H9 (cell line): ENCODE measurements around the gene MON2. TPM values are rescaled to one million over a fixed set of nuclear protein-coding genes. Genes with fewer than 3 reads are reported as not detected.

Experiments
- DNase-seq: peaks from one replicate; pipeline ENCODE4 v3.0.0-alpha.2; 2017
- H2AFZ ChIP-seq: one replicate; pipeline ENCODE4 v1.6.1; 2013; ENCODE audit warnings: mild to moderate bottlenecking, low read length, control low read depth, moderate library complexity
- H2AK5ac ChIP-seq: 2 replicates; pipeline ENCODE4 v1.6.1; 2013; ENCODE audit warnings: low read length, control low read depth, mixed read lengths; ENCODE audit not compliant: insufficient read length
- H2BK120ac ChIP-seq: one replicate; pipeline ENCODE4 v1.6.1; 2013; ENCODE audit warnings: low read depth, mild to moderate bottlenecking, low read length, control low read depth, inconsistent platforms; ENCODE audit not compliant: poor library complexity, severe bottlenecking
- H2BK12ac ChIP-seq: 2 replicates; pipeline ENCODE4 v1.6.1; 2013; ENCODE audit warnings: low read length, control low read depth, mixed read lengths, low read depth; ENCODE audit not compliant: insufficient read length
- H2BK15ac ChIP-seq: 2 replicates; pipeline ENCODE4 v1.6.1; 2013; ENCODE audit warnings: low read depth, low read length, control low read depth
- H2BK20ac ChIP-seq: one replicate; pipeline ENCODE4 v1.6.1; 2013; ENCODE audit warnings: low read depth, mild to moderate bottlenecking, low read length, control low read depth, inconsistent platforms; ENCODE audit not compliant: poor library complexity, severe bottlenecking
- H2BK5ac ChIP-seq: 2 replicates; pipeline ENCODE4 v1.6.1; 2013; ENCODE audit warnings: low read length, control low read depth, mixed read lengths; ENCODE audit not compliant: insufficient read length
- H3K14ac ChIP-seq: 2 replicates; pipeline ENCODE4 v1.6.1; 2013; ENCODE audit warnings: low read length, control low read depth; ENCODE audit not compliant: insufficient read depth
- H3K18ac ChIP-seq: 2 replicates; pipeline ENCODE4 v1.6.1; 2013; ENCODE audit warnings: low read depth, mild to moderate bottlenecking, mixed read lengths, low read length, control low read depth; ENCODE audit not compliant: insufficient read length
- H3K23ac ChIP-seq: 2 replicates; pipeline ENCODE4 v1.6.1; 2013; ENCODE audit warnings: low read length, control low read depth, mixed read lengths, low read depth; ENCODE audit not compliant: insufficient read length
- H3K23me2 ChIP-seq: 2 replicates; pipeline ENCODE4 v1.6.1; 2013; ENCODE audit warnings: low read depth, mild to moderate bottlenecking, mixed read lengths, low read length, control low read depth; ENCODE audit not compliant: insufficient read length, poor library complexity, severe bottlenecking
- H3K27ac ChIP-seq: 2 replicates; pipeline ENCODE4 v1.5.1; 2013; ENCODE audit warnings: low read length, control low read depth, mixed read lengths, low read depth; ENCODE audit not compliant: insufficient read length
- H3K27me3 ChIP-seq: 2 replicates; pipeline ENCODE4 v1.6.1; 2013; ENCODE audit warnings: low read length, control low read depth, inconsistent platforms; ENCODE audit not compliant: insufficient read depth
- H3K4ac ChIP-seq: 2 replicates; pipeline ENCODE4 v1.6.1; 2013; ENCODE audit warnings: low read depth, mild to moderate bottlenecking, control low read depth, inconsistent platforms, low read length, moderate library complexity
- H3K4me1 ChIP-seq: 2 replicates; pipeline ENCODE4 v1.6.1; 2013; ENCODE audit warnings: low read length, control low read depth, inconsistent platforms; ENCODE audit not compliant: insufficient read depth
- H3K4me2 ChIP-seq: 2 replicates; pipeline ENCODE4 v1.6.1; 2013; ENCODE audit warnings: low read length, control low read depth, mixed read lengths; ENCODE audit not compliant: insufficient read length, insufficient read depth
- H3K56ac ChIP-seq: 2 replicates; pipeline ENCODE4 v1.6.1; 2013; ENCODE audit warnings: low read depth, mild to moderate bottlenecking, mixed read lengths, low read length, control low read depth; ENCODE audit not compliant: insufficient read length
- H3K79me1 ChIP-seq: 2 replicates; pipeline ENCODE4 v1.6.1; 2013; ENCODE audit warnings: low read depth, mild to moderate bottlenecking, moderate library complexity, low read length, control low read depth, inconsistent platforms; ENCODE audit not compliant: insufficient read depth, poor library complexity, severe bottlenecking
- H3K79me2 ChIP-seq: 2 replicates; pipeline ENCODE4 v1.6.1; 2013; ENCODE audit warnings: low read length, control low read depth, inconsistent platforms; ENCODE audit not compliant: insufficient read depth
- H3K9ac ChIP-seq: 2 replicates; pipeline ENCODE4 v1.6.1; 2013; ENCODE audit warnings: low read length, control low read depth, mixed read lengths; ENCODE audit not compliant: insufficient read length; ENCODE audit errors: extremely low read depth
- H3K9me3 ChIP-seq: one replicate; pipeline ENCODE4 v1.6.1; 2013; ENCODE audit warnings: low read depth, low read length, inconsistent platforms; ENCODE audit not compliant: control insufficient read depth
- H3T11ph ChIP-seq: one replicate; pipeline ENCODE4 v1.6.1; 2013; ENCODE audit warnings: mild to moderate bottlenecking, low read length, control low read depth, inconsistent platforms
- H4K20me1 ChIP-seq: one replicate; pipeline ENCODE4 v1.6.1; 2013; ENCODE audit not compliant: control insufficient read depth, insufficient read length, insufficient read depth
- H4K5ac ChIP-seq: 2 replicates; pipeline ENCODE4 v1.6.1; 2013; ENCODE audit warnings: low read depth, mild to moderate bottlenecking, mixed read lengths, low read length, control low read depth; ENCODE audit not compliant: insufficient read length
- H4K8ac ChIP-seq: replicated peaks from 2 replicates; pipeline ENCODE4 v1.6.1; 2013; ENCODE audit warnings: low read length, control low read depth, mixed read lengths, low read depth; ENCODE audit not compliant: insufficient read length
- H4K91ac ChIP-seq: 2 replicates; pipeline ENCODE4 v1.6.1; 2013; ENCODE audit warnings: low read depth, mild to moderate bottlenecking, moderate library complexity, mixed read lengths, low read length, control low read depth; ENCODE audit not compliant: insufficient read length
- H3K27ac Mint-ChIP-seq, 3 experiments: 2 replicates in 2 of 3; 3 replicates in 1 of 3; pipeline ENCODE4 v1.8.0; 2020 to 2021; ENCODE audit warnings: mixed read lengths in 3 of 3, mild to moderate bottlenecking in 1 of 3, moderate library complexity in 1 of 3
- H3K27me3 Mint-ChIP-seq: 2 replicates; pipeline ENCODE4 v1.8.0; 2021; ENCODE audit warnings: low read depth, mild to moderate bottlenecking, moderate library complexity, mixed read lengths
- H3K36me3 Mint-ChIP-seq, 3 experiments: 2 replicates in 2 of 3; 3 replicates in 1 of 3; pipeline ENCODE4 v1.8.0; 2020 to 2021; ENCODE audit warnings: low read depth in 3 of 3, mixed read lengths in 3 of 3; ENCODE audit not compliant: insufficient read depth in 1 of 3
- H3K4me1 Mint-ChIP-seq, 2 experiments: 2 replicates each; pipeline ENCODE4 v1.8.0; 2020; ENCODE audit warnings: mixed read lengths in 2 of 2
- H3K4me3 Mint-ChIP-seq, 2 experiments: 2 replicates in 1 of 2; 3 replicates in 1 of 2; pipeline ENCODE4 v1.8.0; 2020 to 2021; ENCODE audit warnings: mild to moderate bottlenecking in 2 of 2, mixed read lengths in 2 of 2, moderate library complexity in 1 of 2
- H3K9me3 Mint-ChIP-seq, 2 experiments: 2 replicates in 1 of 2; 3 replicates in 1 of 2; pipeline ENCODE4 v1.8.0; 2020; ENCODE audit warnings: mild to moderate bottlenecking in 2 of 2, mixed read lengths in 2 of 2, moderate library complexity in 1 of 2
- WGBS: extraction: QIAGEN DNeasy Blood & Tissue Kit; methylation state at CpG from one replicate; pipeline ENCODE4 v1.1.7; 2013; ENCODE audit warnings: missing lambda C conversion rate, low lambda C conversion rate, mixed read lengths; ENCODE audit not compliant: insufficient read length; ENCODE audit errors: extremely low coverage; 5-methylcytosine and 5-hydroxymethylcytosine counted together
- total RNA-seq: library from RNA; stranded (reverse); gene quantifications from 2 replicates; pipeline ENCODE4 v1.2.1, GENCODE V29; 2021
- TF ChIP-seq, protein P1 (sequence below): fragments of 200-600 bp; sonication (generic); conservative IDR thresholded peaks from 3 replicates; pipeline ENCODE4 v1.8.0; 2021; ENCODE audit warnings: antibody characterized with exemption, mild to moderate bottlenecking

The MON2 gene
- total RNA-seq, 1 experiment from 2014 or later: 21.9 TPM

DNA sequence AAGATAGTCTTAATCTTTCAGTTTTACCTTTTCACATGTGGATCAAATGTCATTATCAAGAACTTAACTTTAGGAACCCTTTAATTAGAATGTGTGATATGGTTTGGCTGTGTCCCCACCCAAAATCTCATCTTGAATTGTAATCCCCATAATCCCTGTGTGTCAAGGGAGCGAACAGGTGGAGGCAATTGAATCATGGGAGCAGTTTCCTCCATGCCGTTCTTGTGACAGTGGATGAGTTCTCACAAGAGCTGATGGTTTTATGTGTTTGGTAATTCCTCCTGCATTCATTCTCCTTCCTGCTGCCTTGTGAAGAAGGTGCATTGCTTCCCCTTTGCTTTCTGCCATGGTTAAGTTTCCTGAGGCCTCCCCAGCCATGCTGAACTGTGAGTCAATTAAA is 160.6 kb downstream of the MON2 start:
- no peak overlapping the region for H2AFZ ChIP-seq
- H2BK12ac ChIP-seq: no peak overlapping the region
- Mint-ChIP-seq H3K27ac (no peak overlapping the region), H3K36me3 (peaks cover 0 to 4% (median 1%) of the 10 kb centered on the region in 3 experiments; a peak in 1 of 7 replicates), H3K27me3 (peaks cover 60% of the 10 kb centered on the region), H3K9me3 (peaks cover 0 to 3% of the 10 kb centered on the region in 2 experiments; a peak in 1 of 5 replicates), H3K4me1 (peaks cover 55 to 57% of the 10 kb centered on the region in 2 experiments), H3K4me3 (no peak overlapping the region; a peak in 1 of 5 replicates)
- H3K23ac ChIP-seq: no peak overlapping the region
- no peak overlapping the region for H2BK5ac ChIP-seq
- H3K56ac ChIP-seq: no peak overlapping the region
- no CpG with 5 or more reads among the region's 2 CpGs for WGBS
- no peak overlapping the region for H4K91ac ChIP-seq
- no peak for DNase-seq
- H2BK120ac ChIP-seq: no peak overlapping the region
- H3K27ac ChIP-seq: no peak overlapping the region
- H3K4ac ChIP-seq: no peak overlapping the region
- no peak overlapping the region for H3K14ac ChIP-seq
- H3K9ac ChIP-seq: no peak overlapping the region
- TF ChIP-seq, protein P1, sequence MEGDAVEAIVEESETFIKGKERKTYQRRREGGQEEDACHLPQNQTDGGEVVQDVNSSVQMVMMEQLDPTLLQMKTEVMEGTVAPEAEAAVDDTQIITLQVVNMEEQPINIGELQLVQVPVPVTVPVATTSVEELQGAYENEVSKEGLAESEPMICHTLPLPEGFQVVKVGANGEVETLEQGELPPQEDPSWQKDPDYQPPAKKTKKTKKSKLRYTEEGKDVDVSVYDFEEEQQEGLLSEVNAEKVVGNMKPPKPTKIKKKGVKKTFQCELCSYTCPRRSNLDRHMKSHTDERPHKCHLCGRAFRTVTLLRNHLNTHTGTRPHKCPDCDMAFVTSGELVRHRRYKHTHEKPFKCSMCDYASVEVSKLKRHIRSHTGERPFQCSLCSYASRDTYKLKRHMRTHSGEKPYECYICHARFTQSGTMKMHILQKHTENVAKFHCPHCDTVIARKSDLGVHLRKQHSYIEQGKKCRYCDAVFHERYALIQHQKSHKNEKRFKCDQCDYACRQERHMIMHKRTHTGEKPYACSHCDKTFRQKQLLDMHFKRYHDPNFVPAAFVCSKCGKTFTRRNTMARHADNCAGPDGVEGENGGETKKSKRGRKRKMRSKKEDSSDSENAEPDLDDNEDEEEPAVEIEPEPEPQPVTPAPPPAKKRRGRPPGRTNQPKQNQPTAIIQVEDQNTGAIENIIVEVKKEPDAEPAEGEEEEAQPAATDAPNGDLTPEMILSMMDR: no peak
- no peak overlapping the region for H4K5ac ChIP-seq
- no peak overlapping the region for H3T11ph ChIP-seq
- no peak overlapping the region for H4K8ac ChIP-seq
- H3K79me2 ChIP-seq: no peaks in the 10 kb centered on the region
- no peaks in the 10 kb centered on the region for H3K23me2 ChIP-seq
- no peak overlapping the region for H3K4me2 ChIP-seq
- H2AK5ac ChIP-seq: no peak overlapping the region
- H3K79me1 ChIP-seq: no peaks in the 10 kb centered on the region
- peaks cover 6% of the 10 kb centered on the region; the same call in 1 of the 2 replicates for H3K4me1 ChIP-seq
- no peaks in the 10 kb centered on the region for H4K20me1 ChIP-seq
- H3K18ac ChIP-seq: no peak overlapping the region
- no peak overlapping the region for H2BK15ac ChIP-seq
- peaks cover 2% of the 10 kb centered on the region; the same call in 1 of the 2 replicates for H3K27me3 ChIP-seq
- no peaks in the 10 kb centered on the region for H3K9me3 ChIP-seq
- no peak overlapping the region for H2BK20ac ChIP-seq
